Measurements from ENCODE around the gene GPR87. TPM values are rescaled to one million over a fixed set of nuclear protein-coding genes. Genes with fewer than 3 reads are reported as not detected.

The GPR87 gene, protein sequence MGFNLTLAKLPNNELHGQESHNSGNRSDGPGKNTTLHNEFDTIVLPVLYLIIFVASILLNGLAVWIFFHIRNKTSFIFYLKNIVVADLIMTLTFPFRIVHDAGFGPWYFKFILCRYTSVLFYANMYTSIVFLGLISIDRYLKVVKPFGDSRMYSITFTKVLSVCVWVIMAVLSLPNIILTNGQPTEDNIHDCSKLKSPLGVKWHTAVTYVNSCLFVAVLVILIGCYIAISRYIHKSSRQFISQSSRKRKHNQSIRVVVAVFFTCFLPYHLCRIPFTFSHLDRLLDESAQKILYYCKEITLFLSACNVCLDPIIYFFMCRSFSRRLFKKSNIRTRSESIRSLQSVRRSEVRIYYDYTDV
- total RNA-seq: not detected
- not detected for polyA plus RNA-seq
- total RNA-seq: not detected

DNA sequence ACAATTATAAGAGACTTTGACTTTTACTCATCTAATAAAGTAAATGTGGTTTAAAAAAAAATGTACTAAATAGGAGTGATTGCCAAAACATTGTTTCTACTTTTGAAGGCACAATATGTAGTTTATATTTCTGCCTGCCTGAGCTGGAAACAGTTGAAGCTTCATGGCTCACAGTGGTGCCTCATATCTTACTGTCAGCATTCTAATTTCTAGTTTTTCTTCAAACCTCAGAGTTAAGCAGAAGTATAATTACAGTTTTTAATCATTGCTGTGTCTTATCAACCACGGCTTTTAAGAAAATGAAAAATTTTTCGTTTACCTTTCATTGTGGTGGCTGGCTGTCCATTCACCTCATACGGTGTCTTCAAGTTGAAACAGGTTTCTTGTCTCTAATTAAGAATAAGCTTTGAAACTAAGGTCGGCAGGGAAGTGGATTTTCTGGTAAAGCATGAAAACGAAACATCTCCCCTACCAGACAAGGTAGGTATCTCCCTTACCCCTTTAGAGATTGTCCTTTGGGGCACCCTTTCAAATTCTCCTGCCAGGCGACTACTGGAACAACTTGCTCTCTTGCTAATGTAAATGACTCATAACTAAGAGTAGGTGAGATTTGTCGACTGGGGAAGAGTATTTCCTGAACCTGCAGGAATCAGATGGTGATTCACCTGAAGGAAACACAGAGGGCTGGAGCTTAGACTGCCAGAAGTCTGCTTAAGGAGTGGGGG, at the start of gene GPR87:
Gene GPR87 (minus strand): TSS at position 554 of the 725 bp plus-strand sequence. CDS start 16,720 bp downstream, outside the sequence.
- ATAC-seq (no peak), DNase-seq (no peak)

GRCh38 chr3:151362751-151363174, 46.1 kb upstream of the GPR87 start:
- DNase-seq: no peak
- Mint-ChIP-seq H3K4me1 (no peaks in the 10 kb centered on the region), H3K27me3 (peaks cover 0 to 7% (median 0%) of the 10 kb centered on the region in 5 donors), H3K4me3 (no peak overlapping the region), H3K27ac (no peak overlapping the region), H3K9me3 (no peaks in the 10 kb centered on the region), H3K36me3 (no peaks in the 10 kb centered on the region)
- ATAC-seq: peak; percentile 31
- H3K9me3 ChIP-seq (ENCODE audit: control insufficient read depth in 2 of 3, low read length in 3 of 3): no peaks in the 10 kb centered on the region
- POLR2A ChIA-PET: no interaction called here
- H3K27me3 ChIP-seq (ENCODE audit: control insufficient read depth in 2 of 2, insufficient read depth in 2 of 2, low read length in 2 of 2): no peaks in the 10 kb centered on the region
- no peak overlapping the region for H3K4me3 ChIP-seq (ENCODE audit: low read length)
- CTCF ChIA-PET: no interaction called here
- no peaks in the 10 kb centered on the region for H3K36me3 ChIP-seq (ENCODE audit: control insufficient read depth in 2 of 3, insufficient read depth in 3 of 3, low read length in 3 of 3)
- H3K4me1 ChIP-seq (ENCODE audit: control insufficient read depth in 2 of 2, insufficient read depth in 2 of 2, low read length in 2 of 2): no peaks in the 10 kb centered on the region
- H3K27ac ChIP-seq (ENCODE audit: low read depth, low read length): no peak overlapping the region
- intact Hi-C loops (cut with micrococcal nuclease): no loop called here

More for the DNA sequence above, at the start of gene GPR87:
- H3K4me1 ChIP-seq (ENCODE audit: control insufficient read depth in 2 of 2, insufficient read depth in 2 of 2, low read length in 2 of 2): no peaks in the 10 kb centered on the region
- no peaks in the 10 kb centered on the region for H3K36me3 ChIP-seq (ENCODE audit: control insufficient read depth in 2 of 3, insufficient read depth in 3 of 3, low read length in 3 of 3)
- Mint-ChIP-seq H3K27me3 (peaks cover 0 to 6% (median 0%) of the 10 kb centered on the region in 5 donors), H3K27ac (no peak within 1 kb of the TSS), H3K9me3 (no peaks in the 10 kb centered on the region), H3K4me1 (peaks cover 0 to 9% (median 0%) of the 10 kb centered on the region in 7 donors), H3K4me3 (no peak within 1 kb of the TSS), H3K36me3 (no peaks in the 10 kb centered on the region)
- ChIA-PET POLR2A (no interaction called here), CTCF (interaction anchor here (0.7 kb wide), 1 partner anchor 551 kb away, joined by 6 read pairs; no protein-coding TSS in a partner anchor)
- H3K4me3 ChIP-seq (ENCODE audit: low read length): no peak within 1 kb of the TSS
- H3K27me3 ChIP-seq (ENCODE audit: control insufficient read depth in 2 of 2, insufficient read depth in 2 of 2, low read length in 2 of 2): no peaks in the 10 kb centered on the region
- intact Hi-C loops (cut with micrococcal nuclease): no loop called here
- no peaks in the 10 kb centered on the region for H3K9me3 ChIP-seq (ENCODE audit: control insufficient read depth in 2 of 3, low read length in 3 of 3)
- H3K27ac ChIP-seq (ENCODE audit: low read depth, low read length): no peak within 1 kb of the TSS

DNA sequence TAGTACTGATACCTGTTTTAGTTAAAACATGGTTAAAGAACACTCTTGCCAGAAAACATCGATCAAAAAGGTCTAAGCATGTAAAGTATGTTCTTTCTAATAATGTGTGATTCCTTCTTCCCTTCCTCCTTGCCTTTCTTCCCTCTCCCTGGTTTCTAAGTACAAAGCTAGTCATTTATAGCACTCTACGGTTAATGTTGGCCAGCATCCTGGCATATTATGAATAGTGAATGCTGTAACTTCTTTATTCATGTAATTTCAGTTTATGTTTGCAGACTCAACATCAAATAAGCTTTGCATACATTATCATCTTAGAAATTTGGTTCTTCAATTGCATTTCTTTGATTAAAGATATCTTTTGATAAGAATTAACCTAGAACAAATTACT, 40.8 kb upstream of the GPR87 start:
- POLR2A ChIA-PET: no interaction called here
- CTCF ChIA-PET: interaction anchor here (0.7 kb wide), 1 partner anchor 566 kb away, joined by 3 read pairs; no protein-coding TSS in a partner anchor

GRCh38 chr3:151356794-151357462, 40.3 kb upstream of the GPR87 start:
- Histone ChIP-seq H3K27ac (ENCODE audit: low read depth, low read length) (no peak overlapping the region), H3K9me3 (ENCODE audit: control insufficient read depth in 2 of 3, low read length in 3 of 3) (no peaks in the 10 kb centered on the region), H3K4me1 (ENCODE audit: control insufficient read depth in 2 of 2, insufficient read depth in 2 of 2, low read length in 2 of 2) (no peaks in the 10 kb centered on the region), H3K4me3 (ENCODE audit: low read length) (no peak overlapping the region), H3K27me3 (ENCODE audit: control insufficient read depth in 2 of 2, insufficient read depth in 2 of 2, low read length in 2 of 2) (no peaks in the 10 kb centered on the region), H3K36me3 (ENCODE audit: control insufficient read depth in 2 of 3, insufficient read depth in 3 of 3, low read length in 3 of 3) (no peaks in the 10 kb centered on the region)
- ATAC-seq (peak; percentile 49), DNase-seq (no peak)
- Mint-ChIP-seq H3K4me1 (peaks cover 0 to 3% (median 0%) of the 10 kb centered on the region in 7 donors), H3K27ac (no peak overlapping the region), H3K9me3 (no peaks in the 10 kb centered on the region), H3K27me3 (peaks cover 0 to 14% (median 0%) of the 10 kb centered on the region in 5 donors), H3K4me3 (no peak overlapping the region), H3K36me3 (no peaks in the 10 kb centered on the region)
- ChIA-PET CTCF (no interaction called here), POLR2A (no interaction called here)
- intact Hi-C loops (cut with micrococcal nuclease): no loop called here

More for the DNA sequence above, 40.8 kb upstream of the GPR87 start:
- intact Hi-C loops (cut with micrococcal nuclease): no loop called here
- ATAC-seq (no peak), DNase-seq (no peak)
- Mint-ChIP-seq H3K27ac (no peak overlapping the region), H3K36me3 (no peaks in the 10 kb centered on the region), H3K4me1 (no peaks in the 10 kb centered on the region), H3K4me3 (no peak overlapping the region), H3K9me3 (no peaks in the 10 kb centered on the region), H3K27me3 (peaks cover 0 to 9% (median 0%) of the 10 kb centered on the region in 5 donors)
- no peaks in the 10 kb centered on the region for H3K36me3 ChIP-seq (ENCODE audit: control insufficient read depth in 2 of 3, insufficient read depth in 3 of 3, low read length in 3 of 3)
- H3K4me1 ChIP-seq (ENCODE audit: control insufficient read depth in 2 of 2, insufficient read depth in 2 of 2, low read length in 2 of 2): no peaks in the 10 kb centered on the region
- H3K27ac ChIP-seq (ENCODE audit: low read depth, low read length): no peak overlapping the region
- H3K4me3 ChIP-seq (ENCODE audit: low read length): no peak overlapping the region
- no peaks in the 10 kb centered on the region for H3K27me3 ChIP-seq (ENCODE audit: control insufficient read depth in 2 of 2, insufficient read depth in 2 of 2, low read length in 2 of 2)
- no peaks in the 10 kb centered on the region for H3K9me3 ChIP-seq (ENCODE audit: control insufficient read depth in 2 of 3, low read length in 3 of 3)

GRCh38 chr3:151351648-151352047, 35.0 kb upstream of the GPR87 start:
- Mint-ChIP-seq H3K4me3 (peak overlapping the region in 1 of 10 donors; percentile 4), H3K27me3 (peaks cover 14 to 45% (median 29%) of the 10 kb centered on the region in 5 donors), H3K27ac (no peak overlapping the region), H3K36me3 (no peaks in the 10 kb centered on the region), H3K4me1 (peaks cover 0 to 16% (median 0%) of the 10 kb centered on the region in 7 donors), H3K9me3 (peaks cover 0 to 1% (median 0%) of the 10 kb centered on the region in 11 donors)
- intact Hi-C loops (cut with micrococcal nuclease): no loop called here
- Histone ChIP-seq H3K36me3 (ENCODE audit: control insufficient read depth in 2 of 3, insufficient read depth in 3 of 3, low read length in 3 of 3) (no peaks in the 10 kb centered on the region), H3K27me3 (ENCODE audit: control insufficient read depth in 2 of 2, insufficient read depth in 2 of 2, low read length in 2 of 2) (no peaks in the 10 kb centered on the region), H3K4me3 (ENCODE audit: low read length) (no peak overlapping the region), H3K27ac (ENCODE audit: low read depth, low read length) (no peak overlapping the region), H3K9me3 (ENCODE audit: control insufficient read depth in 2 of 3, low read length in 3 of 3) (no peaks in the 10 kb centered on the region), H3K4me1 (ENCODE audit: control insufficient read depth in 2 of 2, insufficient read depth in 2 of 2, low read length in 2 of 2) (no peaks in the 10 kb centered on the region)
- CTCF ChIA-PET: no interaction called here
- no peak for ATAC-seq
- no peak for DNase-seq
- POLR2A ChIA-PET: no interaction called here

DNA sequence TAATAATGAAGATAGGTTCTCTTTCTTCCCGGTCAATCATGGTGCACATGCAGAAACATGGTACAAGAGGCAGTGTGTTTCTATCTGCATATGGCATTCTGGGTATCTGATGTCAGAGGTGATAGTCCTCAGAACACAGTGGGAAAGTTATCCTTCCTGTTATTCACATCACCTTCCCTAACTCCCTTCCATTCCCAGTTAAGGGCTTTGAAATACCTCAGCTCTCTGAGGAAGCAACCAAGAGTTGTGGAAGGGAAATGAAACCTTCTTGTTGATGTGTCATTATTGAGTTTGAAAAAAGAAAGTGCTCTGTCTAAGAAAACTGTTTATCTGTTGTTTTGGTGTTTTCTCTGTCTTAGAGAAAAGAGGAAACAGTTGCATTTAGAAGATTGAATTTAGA, 34.6 kb upstream of the GPR87 start:
- H3K9me3 Mint-ChIP-seq: peaks cover 0 to 1% (median 0%) of the 10 kb centered on the region in 11 donors
- H3K27ac Mint-ChIP-seq: no peak overlapping the region
- CTCF ChIA-PET: no interaction called here
- H3K4me1 ChIP-seq (ENCODE audit: control insufficient read depth in 2 of 2, insufficient read depth in 2 of 2, low read length in 2 of 2): no peaks in the 10 kb centered on the region
- no peaks in the 10 kb centered on the region for H3K36me3 ChIP-seq (ENCODE audit: control insufficient read depth in 2 of 3, insufficient read depth in 3 of 3, low read length in 3 of 3)
- no peaks in the 10 kb centered on the region for H3K27me3 ChIP-seq (ENCODE audit: control insufficient read depth in 2 of 2, insufficient read depth in 2 of 2, low read length in 2 of 2)
- POLR2A ChIA-PET: no interaction called here
- H3K36me3 Mint-ChIP-seq: no peaks in the 10 kb centered on the region
- ATAC-seq: peak; percentile 48
- peak overlapping the region in 1 of 10 donors; percentile 4 for H3K4me3 Mint-ChIP-seq
- H3K27ac ChIP-seq (ENCODE audit: low read depth, low read length): no peak overlapping the region
- no peak overlapping the region for H3K4me3 ChIP-seq (ENCODE audit: low read length)
- no peaks in the 10 kb centered on the region for H3K9me3 ChIP-seq (ENCODE audit: control insufficient read depth in 2 of 3, low read length in 3 of 3)
- peaks cover 0 to 16% (median 3%) of the 10 kb centered on the region in 7 donors for H3K4me1 Mint-ChIP-seq
- intact Hi-C loops (cut with micrococcal nuclease): no loop called here
- H3K27me3 Mint-ChIP-seq: peaks cover 17 to 49% (median 33%) of the 10 kb centered on the region in 5 donors
- no peak for DNase-seq
